MCF 10A (cell line): ENCODE data around the gene ZNF573. TPM values are rescaled to one million over a fixed set of nuclear protein-coding genes. Genes with fewer than 3 reads are reported as not detected.

Source experiments
- BruUV-seq: library from RNA; stranded (reverse); fragments of 400-500 nt; replicated peaks from 2 replicates; lab custom pipeline; 2021; lab: Mats Ljungman, UMichigan
- CTCF ChIA-PET: fragments of 300-600 bp; sonication (Branson Sonifier 250); formaldehyde crosslinking; extraction: SDS; loops from one replicate; lab custom pipeline; 2021; ENCODE audit warnings: antibody characterized with exemption, inconsistent platforms; lab: Yijun Ruan, JAX
- POLR2A ChIA-PET: fragments of 300-600, 350-650 bp; sonication (Branson Sonifier 250); formaldehyde crosslinking; extraction: SDS; loops from one replicate; lab custom pipeline; 2020; ENCODE audit warnings: antibody characterized with exemption, inconsistent platforms; lab: Yijun Ruan, JAX
- DNase-seq: peaks from one replicate; pipeline ENCODE4 v3.0.0-alpha.2; 2018; ENCODE audit not compliant: unreplicated experiment
- H3K27ac Mint-ChIP-seq: one replicate; pipeline ENCODE4 v1.8.0; 2022; ENCODE audit warnings: mild to moderate bottlenecking, low read depth, mixed read lengths; ENCODE audit not compliant: unreplicated experiment
- H3K27me3 Mint-ChIP-seq: one replicate; pipeline ENCODE4 v1.8.0; 2022; ENCODE audit warnings: mixed read lengths; ENCODE audit not compliant: insufficient read depth, unreplicated experiment
- H3K36me3 Mint-ChIP-seq: one replicate; pipeline ENCODE4 v1.8.0; 2022; ENCODE audit warnings: mild to moderate bottlenecking, moderate library complexity, mixed read lengths; ENCODE audit not compliant: insufficient read depth, unreplicated experiment
- H3K4me1 Mint-ChIP-seq: one replicate; pipeline ENCODE4 v1.8.0; 2022; ENCODE audit warnings: mixed read lengths; ENCODE audit not compliant: insufficient read depth, unreplicated experiment
- H3K4me3 Mint-ChIP-seq: one replicate; pipeline ENCODE4 v1.8.0; 2022; ENCODE audit warnings: mild to moderate bottlenecking, moderate library complexity, mixed read lengths; ENCODE audit not compliant: unreplicated experiment
- H3K9me3 Mint-ChIP-seq: one replicate; pipeline ENCODE4 v1.8.0; 2022; ENCODE audit warnings: mixed read lengths; ENCODE audit not compliant: unreplicated experiment
- CTCF ChIP-seq: fragments of 200-600 bp; IDR thresholded peaks from one replicate; pipeline ENCODE4 v1.8.0; 2022; ENCODE audit warnings: antibody characterized with exemption, mild to moderate bottlenecking; ENCODE audit not compliant: unreplicated experiment
- intact Hi-C: fragments of 100-400 bp; cut with micrococcal nuclease; formaldehyde crosslinking; loops from 2 replicates; pipeline ENCODE4 v1.14.1; 2022
- total RNA-seq: library from RNA; stranded (reverse); gene quantifications from 2 replicates; pipeline ENCODE4 v1.2.3, GENCODE V29; 2022

Gene ZNF573
- total RNA-seq, 1 experiment from 2014 or later = 6.1 TPM

GRCh38 chr19:37738371-37738770, 41.0 kb downstream of the ZNF573 start:
- H3K4me3 Mint-ChIP-seq = no peak overlapping the region
- peaks cover 11% of the 10 kb centered on the region for H3K36me3 Mint-ChIP-seq
- ChIA-PET POLR2A (interaction anchor here (0.5 to 0.7 kb wide), 3 partner anchors 21 to 140 kb away, joined by 3 to 4 read pairs (median 3); partner anchors contain the start of gene ZNF573), CTCF (interaction anchor here (0.7 kb wide), 1 partner anchor 1726 kb away, joined by 3 read pairs; no protein-coding TSS in a partner anchor)
- TF ChIP-seq CTCF = no peak
- H3K9me3 Mint-ChIP-seq = peaks cover 42% of the 10 kb centered on the region
- H3K4me1 Mint-ChIP-seq = no peaks in the 10 kb centered on the region
- intact Hi-C loops = no loop called here
- no peaks in the 10 kb centered on the region for H3K27me3 Mint-ChIP-seq
- H3K27ac Mint-ChIP-seq = no peak overlapping the region
- no peak for DNase-seq
- BruUV-seq = no TSS peak

DNA sequence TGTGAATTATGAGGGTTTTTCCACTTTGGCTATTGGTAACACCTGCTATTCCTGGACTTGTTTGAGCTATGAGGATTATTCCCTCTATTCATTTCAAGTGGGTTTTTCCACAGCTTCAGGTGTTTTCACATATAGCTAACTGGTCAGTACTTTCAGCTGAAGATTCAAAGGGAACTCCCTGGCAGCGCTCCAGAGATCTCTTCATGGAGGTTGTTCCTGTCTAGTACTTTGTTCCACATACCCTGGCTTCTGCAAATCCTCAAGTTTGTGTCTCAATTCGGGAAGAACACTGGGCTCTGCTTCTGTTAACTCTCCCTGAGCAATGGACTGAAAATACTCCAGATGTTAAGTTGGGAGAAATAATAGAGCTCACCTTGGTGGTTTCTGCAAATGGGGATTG, 54.2 kb downstream of the ZNF573 start:
- no peak overlapping the region for H3K4me3 Mint-ChIP-seq
- H3K27ac Mint-ChIP-seq = no peak overlapping the region

GRCh38 chr19:37719927-37720265, 59.5 kb downstream of the ZNF573 start:
- Mint-ChIP-seq H3K27ac (peak overlapping the region; percentile 85), H3K4me1 (peaks cover 9% of the 10 kb centered on the region), H3K4me3 (peak overlapping the region; percentile 96), H3K27me3 (no peaks in the 10 kb centered on the region), H3K9me3 (no peaks in the 10 kb centered on the region), H3K36me3 (peaks cover 21% of the 10 kb centered on the region)
- POLR2A ChIA-PET = interaction anchor here (0.6 to 2.5 kb wide), 10 partner anchors 9 to 213 kb away, joined by 3 to 29 read pairs (median 4); partner anchors contain the start of genes ZFP30, ZNF540, ZNF571 and ZNF573
- DNase-seq = no peak
- intact Hi-C loops = loop anchor here (1.0 kb wide), 2 partner anchors 59 to 65 kb away; partner anchors contain the start of genes ZFP30 and ZNF573
- CTCF ChIA-PET = interaction anchor here (0.5 to 1.2 kb wide), 10 partner anchors 9 to 605 kb away, joined by 3 to 7 read pairs (median 3); no protein-coding TSS in a partner anchor
- no peak for TF ChIP-seq CTCF
- no TSS peak for BruUV-seq

More for the DNA sequence above, 54.2 kb downstream of the ZNF573 start:
- Mint-ChIP-seq H3K27me3 (no peaks in the 10 kb centered on the region), H3K36me3 (no peaks in the 10 kb centered on the region), H3K9me3 (no peaks in the 10 kb centered on the region), H3K4me1 (no peaks in the 10 kb centered on the region)
- TF ChIP-seq CTCF = no peak
- intact Hi-C loops = no loop called here
- DNase-seq = no peak
- CTCF ChIA-PET = no interaction called here
- BruUV-seq = no TSS peak
- POLR2A ChIA-PET = interaction anchor here (0.6 to 0.7 kb wide), 3 partner anchors 105 to 834 kb away, joined by 3 to 6 read pairs (median 4); no protein-coding TSS in a partner anchor

DNA sequence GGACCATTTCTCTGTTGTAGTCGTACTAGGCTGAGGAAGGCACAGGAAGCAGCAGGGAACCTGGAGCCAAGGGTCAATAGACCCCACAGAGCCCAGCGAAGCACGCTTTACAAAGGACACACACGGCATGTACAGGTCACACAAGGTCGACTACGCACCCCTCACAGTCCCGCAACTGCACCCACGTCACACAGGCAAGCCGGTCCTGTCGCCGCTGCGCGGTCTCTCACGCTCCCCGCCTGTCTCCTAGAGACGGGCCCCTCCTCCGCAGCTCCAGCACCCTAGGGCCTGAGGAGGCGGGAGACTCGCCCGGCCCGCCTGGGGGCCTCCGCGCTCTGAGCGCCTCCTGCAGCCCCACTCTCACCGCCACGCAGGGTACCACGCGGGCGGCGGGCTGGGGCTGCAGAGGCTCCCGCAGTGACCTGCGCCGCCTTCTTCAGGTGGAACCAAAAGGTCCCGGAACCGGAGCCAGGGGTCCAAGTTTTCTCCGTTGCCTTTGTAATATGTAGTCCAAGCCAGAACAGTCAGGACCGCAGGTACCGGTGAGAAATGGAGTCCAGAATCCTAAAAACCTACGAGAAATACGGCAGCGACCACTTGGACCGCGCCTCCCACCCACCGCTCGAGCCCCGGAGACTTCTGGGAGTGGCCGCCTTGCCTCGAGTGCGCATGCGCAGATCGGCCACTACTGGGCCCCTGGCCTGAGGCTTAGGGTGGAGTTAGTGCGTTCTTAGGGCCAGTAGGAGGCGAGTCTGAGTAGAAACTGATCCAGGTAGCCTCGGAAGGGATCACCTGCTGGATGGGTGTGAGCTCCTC, 60.1 kb downstream of the ZNF573 start, which contains the start of gene ZNF607:
ZNF607 (minus strand) TSS at position 651 of the 816 bp plus-strand sequence. CDS start 8,143 bp downstream, outside the sequence.
- TSS peak; percentile 42 for BruUV-seq
- POLR2A ChIA-PET = interaction anchor here (0.6 to 2.5 kb wide), 11 partner anchors 9 to 213 kb away, joined by 3 to 29 read pairs (median 4); partner anchors contain the start of genes ZFP30, ZNF540, ZNF571 and ZNF573

More for the DNA sequence above, 60.1 kb downstream of the ZNF573 start, which contains the start of gene ZNF607:
- TF ChIP-seq CTCF = peak; percentile 32
- intact Hi-C loops = loop anchor here (1.0 kb wide), 2 partner anchors 60 to 64 kb away; partner anchors contain the start of genes ZFP30 and ZNF573
- peaks cover 9% of the 10 kb centered on the region for H3K4me1 Mint-ChIP-seq
- peaks cover 27% of the 10 kb centered on the region for H3K36me3 Mint-ChIP-seq
- peak within 1 kb of the TSS; percentile 85 for H3K27ac Mint-ChIP-seq
- H3K9me3 Mint-ChIP-seq = no peaks in the 10 kb centered on the region
- no peaks in the 10 kb centered on the region for H3K27me3 Mint-ChIP-seq
- DNase-seq = peak; percentile 94
- peak within 1 kb of the TSS; percentile 96 for H3K4me3 Mint-ChIP-seq
- CTCF ChIA-PET = interaction anchor here (0.6 to 1.1 kb wide), 9 partner anchors 9 to 506 kb away, joined by 3 to 4 read pairs (median 3); no protein-coding TSS in a partner anchor
